CD8-positive, alpha-beta memory T cell (primary cell): ENCODE measurements around the gene FNBP1L. TPM values are rescaled to one million over a fixed set of nuclear protein-coding genes. Genes with fewer than 3 reads are reported as not detected.

Source experiments
- CTCF ChIA-PET: fragments of 350-600 bp; sonication (Branson Sonifier 250); formaldehyde crosslinking; loops from one replicate; lab custom pipeline; 2021; ENCODE audit warnings: antibody characterized with exemption; lab: Charles Lee
- POLR2A ChIA-PET: fragments of 350-600 bp; sonication (Branson Sonifier 250); formaldehyde crosslinking; loops from one replicate; lab custom pipeline; 2021; ENCODE audit warnings: antibody characterized with exemption; lab: Charles Lee
- DNase-seq, 5 donors: peaks; one replicate each; pipeline versions ENCODE4 v3.0.0 to v3.0.0-alpha.2; 2020 to 2022; ENCODE audit warnings: mixed read lengths in 1 of 5
- H3K27ac ChIP-seq: one replicate; pipeline ENCODE4 v1.7.0; 2013; ENCODE audit warnings: low read depth, mild to moderate bottlenecking, low read length, moderate library complexity
- H3K27me3 ChIP-seq: 2 replicates; pipeline ENCODE4 v1.7.0; 2013; ENCODE audit warnings: low read length, mild to moderate bottlenecking; ENCODE audit not compliant: insufficient read depth, poor library complexity, severe bottlenecking
- H3K36me3 ChIP-seq: 2 replicates; pipeline ENCODE4 v1.7.0; 2013; ENCODE audit warnings: mild to moderate bottlenecking, low read length, moderate library complexity; ENCODE audit not compliant: insufficient read depth
- H3K4me1 ChIP-seq: 2 replicates; pipeline ENCODE4 v1.7.0; 2013; ENCODE audit warnings: mild to moderate bottlenecking, low read length, moderate library complexity; ENCODE audit not compliant: insufficient read depth
- H3K4me3 ChIP-seq: 2 replicates; pipeline ENCODE4 v1.7.0; 2013; ENCODE audit warnings: mild to moderate bottlenecking, low read length
- H3K9me3 ChIP-seq: 2 replicates; pipeline ENCODE4 v1.7.0; 2013; ENCODE audit warnings: mild to moderate bottlenecking, low read length
- H3K27ac Mint-ChIP-seq, 8 donors: one replicate each; pipeline ENCODE4 v1.8.0; 2020 to 2021; ENCODE audit warnings: mixed read lengths in 8 of 8, mild to moderate bottlenecking in 6 of 8, inconsistent platforms in 3 of 8, moderate library complexity in 3 of 8
- H3K27me3 Mint-ChIP-seq, 2 donors: one replicate each; pipeline ENCODE4 v1.8.0; 2020 to 2021; ENCODE audit warnings: mixed read lengths in 2 of 2, mild to moderate bottlenecking in 1 of 2, moderate library complexity in 1 of 2
- H3K36me3 Mint-ChIP-seq, 3 donors: one replicate each; pipeline ENCODE4 v1.8.0; 2020 to 2021; ENCODE audit warnings: mixed read lengths in 3 of 3, inconsistent platforms in 1 of 3, mild to moderate bottlenecking in 1 of 3
- H3K4me1 Mint-ChIP-seq, 3 donors: one replicate each; pipeline ENCODE4 v1.8.0; 2020 to 2021; ENCODE audit warnings: mixed read lengths in 3 of 3, inconsistent platforms in 1 of 3, mild to moderate bottlenecking in 1 of 3
- H3K4me3 Mint-ChIP-seq, 7 donors: one replicate each; pipeline ENCODE4 v1.8.0; 2020 to 2021; ENCODE audit warnings: mixed read lengths in 7 of 7, mild to moderate bottlenecking in 6 of 7, moderate library complexity in 4 of 7, inconsistent platforms in 2 of 7
- H3K9me3 Mint-ChIP-seq, 5 donors: one replicate each; pipeline ENCODE4 v1.8.0; 2020 to 2022; ENCODE audit warnings: mixed read lengths in 5 of 5, mild to moderate bottlenecking in 3 of 5, moderate library complexity in 2 of 5, inconsistent platforms in 1 of 5
- polyA plus RNA-seq: library from polyadenylated mRNA; unstranded; fragments of 300-500 nt; fragmentation: Illumina TruSeq; gene quantifications from one replicate; pipeline ENCODE4 v1.2.3, GENCODE V29; 2021
- total RNA-seq, 2 experiments: library from RNA; stranded (reverse); gene quantifications; one replicate each; pipeline ENCODE4 v1.2.3, GENCODE V29; 2021

Gene FNBP1L
- total and polyA plus RNA-seq, 3 experiments from 2014 or later = 0.17 to 1.1 (median 0.91) TPM

DNA sequence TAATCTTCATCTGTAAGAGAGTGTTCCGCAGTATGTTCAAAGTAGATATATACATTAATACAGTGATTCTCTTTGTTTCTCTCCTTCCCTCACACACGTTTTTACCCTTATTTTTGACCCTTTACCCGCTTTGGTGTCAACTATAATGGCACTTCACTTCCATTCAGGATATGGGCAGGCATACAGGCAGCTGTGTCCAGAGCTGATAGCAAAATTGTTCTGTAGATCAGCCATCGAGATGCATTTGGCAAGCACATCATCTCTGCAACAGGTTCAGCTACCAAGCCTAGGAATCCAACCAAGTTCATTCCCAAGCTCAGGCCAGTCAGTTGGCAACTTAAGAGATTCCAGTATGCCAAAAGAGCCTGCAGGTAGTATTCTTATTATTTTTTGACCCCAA is 74.8 kb downstream of the FNBP1L start:
- Mint-ChIP-seq H3K9me3 (peaks cover 0 to 1% (median 0%) of the 10 kb centered on the region in 5 donors), H3K4me1 (no peaks in the 10 kb centered on the region), H3K4me3 (no peak overlapping the region), H3K36me3 (no peaks in the 10 kb centered on the region), H3K27ac (no peak overlapping the region), H3K27me3 (peaks cover 6 to 29% of the 10 kb centered on the region in 2 donors)
- DNase-seq = no peak
- CTCF ChIA-PET = no interaction called here
- POLR2A ChIA-PET = no interaction called here
- Histone ChIP-seq H3K36me3 (no peaks in the 10 kb centered on the region), H3K9me3 (no peaks in the 10 kb centered on the region), H3K4me3 (no peak overlapping the region), H3K27ac (no peak overlapping the region), H3K4me1 (no peaks in the 10 kb centered on the region), H3K27me3 (peaks cover 3% of the 10 kb centered on the region)

DNA sequence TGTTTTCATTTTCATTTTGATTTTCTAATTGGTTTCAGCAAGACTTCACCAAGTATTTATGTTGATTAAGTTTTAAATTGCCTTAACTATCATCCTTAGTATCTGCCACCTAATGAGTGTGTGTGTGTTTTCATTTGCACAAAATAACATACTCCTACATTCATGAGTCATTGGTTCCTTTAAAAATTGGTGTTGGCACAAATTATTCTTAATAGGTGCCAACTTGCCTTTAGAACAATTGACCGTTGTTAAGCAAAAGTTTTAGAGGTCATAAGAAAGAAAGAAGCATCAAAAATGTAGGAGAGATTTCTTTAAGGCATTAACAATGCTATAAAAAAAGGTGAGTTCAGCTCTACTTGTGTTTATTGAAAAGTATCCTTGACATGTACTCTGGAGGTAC is 77.5 kb downstream of the FNBP1L start:
- H3K4me3 ChIP-seq = no peak overlapping the region
- Mint-ChIP-seq H3K4me1 (no peaks in the 10 kb centered on the region), H3K9me3 (peaks cover 0 to 1% (median 0%) of the 10 kb centered on the region in 5 donors), H3K27ac (no peak overlapping the region), H3K4me3 (no peak overlapping the region), H3K36me3 (no peaks in the 10 kb centered on the region), H3K27me3 (peaks cover 6 to 39% of the 10 kb centered on the region in 2 donors)
- no peak for DNase-seq
- CTCF ChIA-PET = no interaction called here
- H3K4me1 ChIP-seq = no peaks in the 10 kb centered on the region
- POLR2A ChIA-PET = no interaction called here
- H3K9me3 ChIP-seq = no peaks in the 10 kb centered on the region
- H3K27me3 ChIP-seq = peaks cover 3% of the 10 kb centered on the region
- no peak overlapping the region for H3K27ac ChIP-seq
- no peaks in the 10 kb centered on the region for H3K36me3 ChIP-seq

DNA sequence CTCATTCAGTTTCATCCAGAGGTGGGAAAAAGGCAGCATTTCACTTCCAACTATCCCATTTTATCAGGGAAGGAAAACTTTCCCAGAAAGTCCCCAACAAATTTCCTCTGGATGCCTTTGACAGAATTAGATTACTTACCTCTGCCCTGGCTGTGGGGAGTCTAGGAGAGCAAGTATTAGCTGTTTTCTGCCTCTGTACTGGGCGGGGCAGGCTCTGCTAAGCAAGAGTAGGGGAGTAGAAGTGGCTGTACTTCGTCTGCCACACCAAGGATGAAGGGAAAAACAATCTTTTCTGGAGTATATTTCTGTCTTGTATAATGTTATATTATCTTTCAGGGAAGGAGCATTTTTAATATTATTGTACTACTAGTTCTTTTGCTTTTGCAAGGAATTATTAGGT is 78.5 kb downstream of the FNBP1L start:
- ChIA-PET POLR2A (no interaction called here), CTCF (no interaction called here)
- H3K27me3 Mint-ChIP-seq = peaks cover 8 to 39% of the 10 kb centered on the region in 2 donors

DNA sequence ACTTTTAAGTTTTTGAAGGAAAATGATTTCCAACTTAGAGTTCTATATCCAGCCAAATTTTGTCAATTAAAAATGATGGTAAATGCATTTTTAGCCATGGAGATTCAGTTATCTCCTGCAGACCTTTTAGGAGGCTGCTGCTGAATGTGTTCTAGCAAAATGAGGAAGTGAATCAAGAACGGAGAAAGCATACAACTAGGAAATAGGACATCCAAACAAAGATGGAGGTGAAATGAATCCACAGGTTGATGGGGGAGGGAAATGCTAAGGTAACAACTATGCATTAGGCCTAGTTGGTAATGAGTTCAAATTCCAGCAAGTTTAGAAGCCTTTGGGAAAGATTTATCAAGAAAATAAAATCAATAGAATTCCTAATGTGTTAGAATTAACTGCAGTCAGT is 80.5 kb downstream of the FNBP1L start:
- H3K4me3 ChIP-seq = no peak overlapping the region
- H3K36me3 ChIP-seq = no peaks in the 10 kb centered on the region
- CTCF ChIA-PET = no interaction called here
- Mint-ChIP-seq H3K4me3 (no peak overlapping the region), H3K27me3 (peaks cover 6 to 44% of the 10 kb centered on the region in 2 donors), H3K36me3 (no peaks in the 10 kb centered on the region), H3K9me3 (peaks cover 0 to 1% (median 0%) of the 10 kb centered on the region in 5 donors), H3K27ac (no peak overlapping the region), H3K4me1 (no peaks in the 10 kb centered on the region)
- no peaks in the 10 kb centered on the region for H3K4me1 ChIP-seq
- POLR2A ChIA-PET = no interaction called here
- H3K27me3 ChIP-seq = peaks cover 3% of the 10 kb centered on the region
- H3K9me3 ChIP-seq = no peaks in the 10 kb centered on the region
- no peak for DNase-seq
- H3K27ac ChIP-seq = no peak overlapping the region

More for the DNA sequence above, 78.5 kb downstream of the FNBP1L start:
- no peaks in the 10 kb centered on the region for H3K9me3 ChIP-seq
- H3K27ac ChIP-seq = no peak overlapping the region
- peaks cover 3% of the 10 kb centered on the region for H3K27me3 ChIP-seq
- H3K9me3 Mint-ChIP-seq = peaks cover 0 to 1% (median 0%) of the 10 kb centered on the region in 5 donors
- H3K36me3 Mint-ChIP-seq = no peaks in the 10 kb centered on the region
- H3K4me1 Mint-ChIP-seq = no peaks in the 10 kb centered on the region
- H3K4me3 Mint-ChIP-seq = no peak overlapping the region
- H3K4me1 ChIP-seq = no peaks in the 10 kb centered on the region
- H3K36me3 ChIP-seq = no peaks in the 10 kb centered on the region
- DNase-seq = no peak
- no peak overlapping the region for H3K27ac Mint-ChIP-seq
- no peak overlapping the region for H3K4me3 ChIP-seq

DNA sequence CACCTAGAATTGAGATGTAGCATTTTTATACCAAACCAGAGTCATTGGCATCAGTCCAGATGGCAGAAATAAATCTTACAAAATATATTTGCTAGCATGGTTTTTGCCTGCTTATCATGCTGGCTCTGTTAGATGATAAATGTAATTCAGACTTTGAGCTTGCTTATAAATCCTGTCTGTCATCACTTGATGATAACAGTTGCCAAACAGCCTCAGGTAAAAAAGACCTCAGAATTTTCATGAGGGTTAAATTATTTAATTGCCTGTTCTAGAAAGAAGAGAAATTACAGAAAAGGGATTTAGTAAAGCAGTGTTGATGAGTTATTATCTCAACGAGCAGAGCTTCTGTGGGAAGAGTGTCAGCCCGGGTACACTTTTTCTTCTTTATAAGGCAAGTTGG is 83.3 kb downstream of the FNBP1L start:
- CTCF ChIA-PET = no interaction called here
- POLR2A ChIA-PET = no interaction called here

DNA sequence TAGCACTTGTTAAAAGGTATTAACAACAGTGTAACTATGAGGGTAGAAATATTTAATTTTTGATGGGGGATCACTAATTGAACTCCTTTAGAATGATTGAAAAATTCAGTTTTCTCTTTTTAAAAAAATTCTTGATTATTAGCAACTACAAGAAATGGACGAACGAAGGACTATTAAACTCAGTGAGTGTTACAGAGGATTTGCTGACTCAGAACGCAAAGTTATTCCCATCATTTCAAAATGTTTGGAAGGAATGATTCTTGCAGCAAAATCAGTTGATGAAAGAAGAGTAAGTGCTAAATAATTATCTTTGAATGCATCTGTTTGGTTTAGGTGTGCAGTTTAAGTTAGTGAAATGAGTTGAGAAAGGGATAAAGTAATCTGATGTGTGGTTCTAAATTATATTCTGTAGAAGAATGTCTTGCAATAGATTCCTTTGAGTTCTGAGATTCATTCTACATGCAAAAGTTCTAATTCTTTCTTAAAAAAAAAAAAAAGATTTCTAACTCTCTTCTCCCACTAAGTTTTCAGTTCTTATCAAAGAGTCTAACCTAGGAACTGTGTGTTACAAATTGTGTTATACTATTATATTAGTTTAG is 85.0 kb downstream of the FNBP1L start:
- Histone ChIP-seq H3K9me3 (no peaks in the 10 kb centered on the region), H3K27me3 (no peaks in the 10 kb centered on the region), H3K27ac (no peak overlapping the region), H3K4me1 (no peaks in the 10 kb centered on the region), H3K36me3 (no peaks in the 10 kb centered on the region), H3K4me3 (no peak overlapping the region)
- no peaks in the 10 kb centered on the region for H3K4me1 Mint-ChIP-seq
- H3K36me3 Mint-ChIP-seq = no peaks in the 10 kb centered on the region
- no peak overlapping the region for H3K4me3 Mint-ChIP-seq
- no peak overlapping the region for H3K27ac Mint-ChIP-seq
- ChIA-PET POLR2A (no interaction called here), CTCF (no interaction called here)
- H3K9me3 Mint-ChIP-seq = no peaks in the 10 kb centered on the region
- no peak for DNase-seq
- peaks cover 4 to 27% of the 10 kb centered on the region in 2 donors for H3K27me3 Mint-ChIP-seq

More for the DNA sequence above, 83.3 kb downstream of the FNBP1L start:
- H3K4me3 Mint-ChIP-seq = no peak overlapping the region
- no peaks in the 10 kb centered on the region for H3K9me3 Mint-ChIP-seq
- no peaks in the 10 kb centered on the region for H3K9me3 ChIP-seq
- H3K27me3 Mint-ChIP-seq = peaks cover 4 to 31% of the 10 kb centered on the region in 2 donors
- H3K4me1 ChIP-seq = no peaks in the 10 kb centered on the region
- H3K27me3 ChIP-seq = no peaks in the 10 kb centered on the region
- H3K27ac ChIP-seq = no peak overlapping the region
- H3K36me3 ChIP-seq = no peaks in the 10 kb centered on the region
- DNase-seq = no peak
- H3K4me1 Mint-ChIP-seq = no peaks in the 10 kb centered on the region
- H3K36me3 Mint-ChIP-seq = no peaks in the 10 kb centered on the region
- H3K27ac Mint-ChIP-seq = no peak overlapping the region
- no peak overlapping the region for H3K4me3 ChIP-seq

DNA sequence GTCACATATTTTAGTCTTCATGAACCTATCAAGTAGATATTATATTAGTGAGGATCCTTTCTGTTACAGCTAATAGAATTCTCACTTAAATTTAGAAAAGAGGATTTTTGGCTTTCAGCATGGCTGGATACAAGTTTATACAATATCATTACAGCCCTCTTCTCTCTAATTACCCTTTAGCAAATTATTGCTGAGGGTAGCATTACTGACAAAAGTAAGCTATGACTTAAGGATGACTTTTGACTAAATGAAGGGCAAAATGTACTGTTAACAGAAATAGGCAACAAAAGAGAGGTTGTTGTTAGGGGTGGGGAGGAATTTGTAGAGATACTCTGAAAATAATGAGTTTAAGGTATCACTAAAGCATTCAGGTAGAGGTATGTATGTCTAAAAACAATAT is 85.8 kb downstream of the FNBP1L start:
- no peaks in the 10 kb centered on the region for H3K9me3 Mint-ChIP-seq
- no peaks in the 10 kb centered on the region for H3K36me3 Mint-ChIP-seq
- no peak for DNase-seq
- no peak overlapping the region for H3K27ac ChIP-seq
- H3K4me3 Mint-ChIP-seq = no peak overlapping the region
- ChIA-PET POLR2A (no interaction called here), CTCF (no interaction called here)
- H3K4me3 ChIP-seq = no peak overlapping the region
- no peaks in the 10 kb centered on the region for H3K9me3 ChIP-seq
- no peaks in the 10 kb centered on the region for H3K27me3 ChIP-seq
- H3K4me1 ChIP-seq = no peaks in the 10 kb centered on the region
- peaks cover 4 to 22% of the 10 kb centered on the region in 2 donors for H3K27me3 Mint-ChIP-seq
- H3K36me3 ChIP-seq = no peaks in the 10 kb centered on the region
- H3K4me1 Mint-ChIP-seq = no peaks in the 10 kb centered on the region
- H3K27ac Mint-ChIP-seq = no peak overlapping the region

DNA sequence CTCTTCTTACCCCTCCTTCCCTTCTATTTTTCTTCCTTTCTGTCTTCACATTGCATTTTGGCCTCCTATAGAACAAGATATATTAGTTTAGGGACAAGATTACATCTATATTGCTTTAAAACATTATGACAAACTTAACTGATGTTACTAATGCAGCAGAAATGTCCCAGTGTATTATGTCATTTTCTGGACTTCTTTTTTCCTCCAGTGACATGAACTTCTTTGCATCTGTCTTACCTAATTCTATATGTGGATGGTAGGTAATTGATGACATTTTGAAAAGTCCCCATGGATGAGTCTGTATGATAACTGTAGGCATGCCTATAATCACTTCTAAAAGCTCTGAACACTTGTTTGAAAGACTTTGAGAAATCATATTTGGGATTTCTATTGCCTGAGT is 89.5 kb downstream of the FNBP1L start:
- Histone ChIP-seq H3K36me3 (no peaks in the 10 kb centered on the region), H3K9me3 (no peaks in the 10 kb centered on the region), H3K27ac (no peak overlapping the region), H3K27me3 (no peaks in the 10 kb centered on the region), H3K4me3 (no peak overlapping the region), H3K4me1 (no peaks in the 10 kb centered on the region)
- no peak for DNase-seq
- H3K27me3 Mint-ChIP-seq = peaks cover 2 to 35% of the 10 kb centered on the region in 2 donors
- ChIA-PET POLR2A (no interaction called here), CTCF (no interaction called here)
- H3K36me3 Mint-ChIP-seq = no peaks in the 10 kb centered on the region
- H3K4me1 Mint-ChIP-seq = no peaks in the 10 kb centered on the region
- H3K27ac Mint-ChIP-seq = no peak overlapping the region
- H3K9me3 Mint-ChIP-seq = no peaks in the 10 kb centered on the region
- no peak overlapping the region for H3K4me3 Mint-ChIP-seq
